WTC11 (cell line): ENCODE data around the gene PPP1R26. TPM values are rescaled to one million over a fixed set of nuclear protein-coding genes. Genes with fewer than 3 reads are reported as not detected.

Source experiments
- ATAC-seq: fragments of 200-7000 bp; cut with Tn5 transposase; 2 replicates; pipeline ENCODE4 v1.10.0; 2021; ENCODE audit warnings: mild to moderate bottlenecking, moderate library complexity
- CTCF ChIA-PET: fragments of 300-600 bp; sonication (Branson Sonifier 250); formaldehyde crosslinking; loops from one replicate; lab custom pipeline; 2021; ENCODE audit warnings: antibody characterized with exemption; lab: Charles Lee
- POLR2A ChIA-PET: fragments of 350-600 bp; sonication (Branson Sonifier 250); formaldehyde crosslinking; loops from one replicate; lab custom pipeline; 2021; ENCODE audit warnings: antibody characterized with exemption; lab: Charles Lee
- DNase-seq: peaks from one replicate; pipeline ENCODE4 v3.0.0; 2021; ENCODE audit warnings: low spot score
- H3K27ac Mint-ChIP-seq: 2 replicates; pipeline ENCODE4 v1.8.0; 2021; ENCODE audit warnings: mixed read lengths
- H3K27me3 Mint-ChIP-seq: 2 replicates; pipeline ENCODE4 v1.8.0; 2021; ENCODE audit warnings: low read depth, mild to moderate bottlenecking, moderate library complexity, mixed read lengths
- H3K36me3 Mint-ChIP-seq: 2 replicates; pipeline ENCODE4 v1.8.0; 2021; ENCODE audit warnings: mixed read lengths
- H3K4me1 Mint-ChIP-seq: 2 replicates; pipeline ENCODE4 v1.8.0; 2022; ENCODE audit warnings: mixed read lengths
- H3K4me3 Mint-ChIP-seq: 2 replicates; pipeline ENCODE4 v1.8.0; 2021; ENCODE audit warnings: mild to moderate bottlenecking, moderate library complexity, mixed read lengths
- H3K9me3 Mint-ChIP-seq: 2 replicates; pipeline ENCODE4 v1.8.0; 2021; ENCODE audit warnings: mixed read lengths
- ATF6 ChIP-seq: sonication (generic); formaldehyde crosslinking; IDR thresholded peaks from 2 replicates; pipeline ENCODE4 v1.8.1; 2023; ENCODE audit warnings: mild to moderate bottlenecking, missing genetic modification reagents
- CBFB ChIP-seq: sonication (generic); formaldehyde crosslinking; IDR thresholded peaks from 2 replicates; pipeline ENCODE4 v1.8.1; 2022; ENCODE audit warnings: mild to moderate bottlenecking, low read depth, missing genetic modification reagents
- EMX1 ChIP-seq: fragments of 250-450 bp; sonication (Bioruptor Pico); IDR thresholded peaks from 2 replicates; pipeline ENCODE4 v1.8.0; 2021; ENCODE audit warnings: mild to moderate bottlenecking
- MYBL2 ChIP-seq: sonication (generic); formaldehyde crosslinking; IDR thresholded peaks from 2 replicates; pipeline ENCODE4 v1.8.1; 2023; ENCODE audit warnings: mild to moderate bottlenecking, moderate library complexity, missing genetic modification reagents
- SOX15 ChIP-seq: fragments of 250-450 bp; sonication (Bioruptor Pico); IDR thresholded peaks from 2 replicates; pipeline ENCODE4 v1.9.0; 2021; ENCODE audit warnings: mild to moderate bottlenecking
- SP1 ChIP-seq: sonication (generic); formaldehyde crosslinking; conservative IDR thresholded peaks from 2 replicates; pipeline ENCODE4 v1.8.1; 2022; ENCODE audit warnings: missing genetic modification reagents
- USF1 ChIP-seq: sonication (generic); formaldehyde crosslinking; IDR thresholded peaks from 2 replicates; pipeline ENCODE4 v1.8.0; 2022; ENCODE audit warnings: mild to moderate bottlenecking, missing genetic modification reagents
- ZNF138 ChIP-seq: sonication (generic); formaldehyde crosslinking; conservative IDR thresholded peaks from 2 replicates; pipeline ENCODE4 v1.8.1; 2022; ENCODE audit warnings: mild to moderate bottlenecking, moderate library complexity, missing genetic modification reagents
- total RNA-seq: library from RNA; stranded (reverse); gene quantifications from 3 replicates; pipeline ENCODE4 v1.2.3, GENCODE V29; 2021
- TF ChIP-seq, protein P1 (sequence below): sonication (generic); formaldehyde crosslinking; IDR thresholded peaks from 2 replicates; pipeline ENCODE4 v1.8.0; 2022; ENCODE audit warnings: mild to moderate bottlenecking, missing genetic modification reagents
- TF ChIP-seq, protein P2 (sequence below): sonication (generic); formaldehyde crosslinking; IDR thresholded peaks from 2 replicates; pipeline ENCODE4 v1.8.1; 2022; ENCODE audit warnings: mild to moderate bottlenecking, moderate library complexity, missing genetic modification reagents
- TF ChIP-seq, protein P3 (sequence below): sonication (generic); formaldehyde crosslinking; IDR thresholded peaks from 2 replicates; pipeline ENCODE4 v1.8.0; 2023; ENCODE audit warnings: missing genetic modification reagents, mild to moderate bottlenecking, borderline replicate concordance
- TF ChIP-seq, protein P4 (sequence below): sonication (generic); formaldehyde crosslinking; IDR thresholded peaks from 2 replicates; pipeline ENCODE4 v1.8.0; 2023; ENCODE audit warnings: missing genetic modification reagents

Gene PPP1R26
- total RNA-seq, 1 experiment from 2014 or later, result 44.4 TPM

DNA sequence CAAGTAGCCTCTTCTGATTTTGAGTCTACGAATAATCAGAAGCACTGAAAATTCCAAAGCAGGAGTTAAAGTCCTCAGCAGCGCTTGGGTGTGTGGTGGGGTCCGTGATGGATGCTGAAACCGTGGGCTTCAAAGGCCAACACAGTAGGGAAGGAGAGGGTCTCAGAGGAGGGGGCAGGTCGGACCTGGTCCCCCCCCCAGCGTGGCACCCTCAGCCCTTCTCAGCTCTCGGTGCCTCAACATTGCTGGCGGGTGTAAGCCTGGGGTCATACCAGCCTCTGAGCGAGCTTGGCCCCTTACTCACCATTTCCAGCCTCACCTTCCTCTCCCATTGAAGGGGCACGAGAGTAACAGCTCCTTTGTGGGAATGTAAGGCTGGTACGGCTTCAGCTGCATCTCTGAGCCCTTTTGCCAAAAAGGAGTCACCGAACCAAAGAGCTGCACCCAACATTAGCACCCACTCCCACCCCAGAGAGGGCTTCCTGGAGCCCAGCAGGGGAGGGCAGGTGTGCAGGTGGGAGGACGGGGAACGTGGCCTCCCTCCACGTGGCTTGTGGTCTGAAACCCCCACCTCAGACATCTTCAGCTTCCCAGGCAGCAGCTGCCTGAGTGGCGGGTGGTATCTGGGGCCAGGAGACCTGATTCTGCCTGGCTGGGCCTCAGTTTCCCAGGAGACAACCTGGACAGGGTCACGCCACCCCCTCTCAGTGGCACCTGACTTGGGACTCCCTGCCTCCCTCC, 34.9 kb downstream of the PPP1R26 start:
- Mint-ChIP-seq H3K27me3 (no peaks in the 10 kb centered on the region), H3K9me3 (peaks cover 4% of the 10 kb centered on the region), H3K36me3 (no peaks in the 10 kb centered on the region), H3K27ac (no peak overlapping the region), H3K4me3 (no peak overlapping the region), H3K4me1 (no peaks in the 10 kb centered on the region)
- ChIA-PET POLR2A (no interaction called here), CTCF (interaction anchor here (1.1 to 1.7 kb wide), 2 partner anchors 10 to 75 kb away, joined by 3 to 7 read pairs; no protein-coding TSS in a partner anchor)
- no peak for TF ChIP-seq ZNF138
- TF ChIP-seq SOX15 (CRISPR knock-in tag), result no peak
- no peak for TF ChIP-seq ATF6 (CRISPR knock-in tag)
- TF ChIP-seq SP1, result no peak
- TF ChIP-seq, protein P1, sequence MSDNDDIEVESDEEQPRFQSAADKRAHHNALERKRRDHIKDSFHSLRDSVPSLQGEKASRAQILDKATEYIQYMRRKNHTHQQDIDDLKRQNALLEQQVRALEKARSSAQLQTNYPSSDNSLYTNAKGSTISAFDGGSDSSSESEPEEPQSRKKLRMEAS, result no peak
- no peak for TF ChIP-seq USF1 (CRISPR knock-in tag)
- TF ChIP-seq EMX1 (CRISPR knock-in tag), result no peak
- TF ChIP-seq, protein P2, sequence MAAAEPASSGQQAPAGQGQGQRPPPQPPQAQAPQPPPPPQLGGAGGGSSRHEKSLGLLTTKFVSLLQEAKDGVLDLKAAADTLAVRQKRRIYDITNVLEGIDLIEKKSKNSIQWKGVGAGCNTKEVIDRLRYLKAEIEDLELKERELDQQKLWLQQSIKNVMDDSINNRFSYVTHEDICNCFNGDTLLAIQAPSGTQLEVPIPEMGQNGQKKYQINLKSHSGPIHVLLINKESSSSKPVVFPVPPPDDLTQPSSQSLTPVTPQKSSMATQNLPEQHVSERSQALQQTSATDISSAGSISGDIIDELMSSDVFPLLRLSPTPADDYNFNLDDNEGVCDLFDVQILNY (CRISPR knock-in tag), result no peak
- TF ChIP-seq, protein P3, sequence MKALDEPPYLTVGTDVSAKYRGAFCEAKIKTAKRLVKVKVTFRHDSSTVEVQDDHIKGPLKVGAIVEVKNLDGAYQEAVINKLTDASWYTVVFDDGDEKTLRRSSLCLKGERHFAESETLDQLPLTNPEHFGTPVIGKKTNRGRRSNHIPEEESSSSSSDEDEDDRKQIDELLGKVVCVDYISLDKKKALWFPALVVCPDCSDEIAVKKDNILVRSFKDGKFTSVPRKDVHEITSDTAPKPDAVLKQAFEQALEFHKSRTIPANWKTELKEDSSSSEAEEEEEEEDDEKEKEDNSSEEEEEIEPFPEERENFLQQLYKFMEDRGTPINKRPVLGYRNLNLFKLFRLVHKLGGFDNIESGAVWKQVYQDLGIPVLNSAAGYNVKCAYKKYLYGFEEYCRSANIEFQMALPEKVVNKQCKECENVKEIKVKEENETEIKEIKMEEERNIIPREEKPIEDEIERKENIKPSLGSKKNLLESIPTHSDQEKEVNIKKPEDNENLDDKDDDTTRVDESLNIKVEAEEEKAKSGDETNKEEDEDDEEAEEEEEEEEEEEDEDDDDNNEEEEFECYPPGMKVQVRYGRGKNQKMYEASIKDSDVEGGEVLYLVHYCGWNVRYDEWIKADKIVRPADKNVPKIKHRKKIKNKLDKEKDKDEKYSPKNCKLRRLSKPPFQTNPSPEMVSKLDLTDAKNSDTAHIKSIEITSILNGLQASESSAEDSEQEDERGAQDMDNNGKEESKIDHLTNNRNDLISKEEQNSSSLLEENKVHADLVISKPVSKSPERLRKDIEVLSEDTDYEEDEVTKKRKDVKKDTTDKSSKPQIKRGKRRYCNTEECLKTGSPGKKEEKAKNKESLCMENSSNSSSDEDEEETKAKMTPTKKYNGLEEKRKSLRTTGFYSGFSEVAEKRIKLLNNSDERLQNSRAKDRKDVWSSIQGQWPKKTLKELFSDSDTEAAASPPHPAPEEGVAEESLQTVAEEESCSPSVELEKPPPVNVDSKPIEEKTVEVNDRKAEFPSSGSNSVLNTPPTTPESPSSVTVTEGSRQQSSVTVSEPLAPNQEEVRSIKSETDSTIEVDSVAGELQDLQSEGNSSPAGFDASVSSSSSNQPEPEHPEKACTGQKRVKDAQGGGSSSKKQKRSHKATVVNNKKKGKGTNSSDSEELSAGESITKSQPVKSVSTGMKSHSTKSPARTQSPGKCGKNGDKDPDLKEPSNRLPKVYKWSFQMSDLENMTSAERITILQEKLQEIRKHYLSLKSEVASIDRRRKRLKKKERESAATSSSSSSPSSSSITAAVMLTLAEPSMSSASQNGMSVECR (CRISPR knock-in tag), result no peak
- TF ChIP-seq MYBL2 (CRISPR knock-in tag), result no peak
- TF ChIP-seq, protein P4, sequence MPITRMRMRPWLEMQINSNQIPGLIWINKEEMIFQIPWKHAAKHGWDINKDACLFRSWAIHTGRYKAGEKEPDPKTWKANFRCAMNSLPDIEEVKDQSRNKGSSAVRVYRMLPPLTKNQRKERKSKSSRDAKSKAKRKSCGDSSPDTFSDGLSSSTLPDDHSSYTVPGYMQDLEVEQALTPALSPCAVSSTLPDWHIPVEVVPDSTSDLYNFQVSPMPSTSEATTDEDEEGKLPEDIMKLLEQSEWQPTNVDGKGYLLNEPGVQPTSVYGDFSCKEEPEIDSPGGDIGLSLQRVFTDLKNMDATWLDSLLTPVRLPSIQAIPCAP (CRISPR knock-in tag), result no peak
- DNase-seq, result peak; percentile 4
- ATAC-seq, result no peak

DNA sequence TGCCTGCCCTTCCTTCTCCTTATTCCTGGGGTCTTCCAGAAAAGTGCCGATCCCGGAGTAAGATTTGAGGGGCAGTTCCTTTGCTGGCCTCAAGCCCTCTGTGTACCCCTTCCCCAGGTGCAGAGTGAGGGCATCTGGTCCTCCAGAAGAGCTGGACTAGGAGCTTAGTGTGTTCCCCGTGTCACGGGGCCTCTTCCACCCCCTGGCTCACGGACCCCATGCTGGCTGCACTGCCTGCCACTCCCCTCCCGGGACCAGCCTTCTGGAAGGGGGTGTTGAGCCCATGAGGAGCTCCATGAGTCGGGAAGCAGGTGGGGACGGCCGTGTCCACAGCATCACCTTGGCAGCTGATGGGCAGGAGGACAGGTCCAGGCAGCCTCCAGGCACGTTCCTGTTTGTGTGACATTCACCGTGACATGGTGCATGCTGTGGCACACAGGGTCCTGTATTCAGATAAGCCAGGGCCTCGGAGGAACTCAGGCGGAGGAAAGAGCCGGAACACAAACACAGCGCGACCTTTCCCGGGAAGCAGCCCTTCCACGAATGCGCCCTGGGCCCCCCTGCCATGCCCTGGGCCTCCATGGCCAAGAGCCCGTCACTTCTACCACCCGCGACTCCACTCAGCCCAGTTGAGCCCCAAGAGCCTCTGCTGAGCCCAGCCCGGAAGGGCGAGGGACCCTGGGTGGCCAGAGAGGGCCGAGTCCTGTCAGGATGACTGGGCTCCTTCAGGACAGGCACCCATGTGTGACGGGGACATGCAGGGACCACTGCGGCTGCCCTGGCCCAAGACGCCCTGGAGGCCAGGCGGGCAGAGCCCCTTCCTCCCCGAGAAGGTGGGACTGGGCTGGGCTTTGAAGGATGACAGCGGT, 35.7 kb downstream of the PPP1R26 start:
- Mint-ChIP-seq H3K4me3 (no peak overlapping the region), H3K27ac (no peak overlapping the region), H3K4me1 (no peaks in the 10 kb centered on the region), H3K27me3 (no peaks in the 10 kb centered on the region), H3K36me3 (no peaks in the 10 kb centered on the region), H3K9me3 (peaks cover 7% of the 10 kb centered on the region)
- ATAC-seq (no peak), DNase-seq (peak; percentile 7)
- POLR2A ChIA-PET, result no interaction called here
- CTCF ChIA-PET, result interaction anchor here (1.1 to 1.7 kb wide), 2 partner anchors 10 to 76 kb away, joined by 3 to 7 read pairs; no protein-coding TSS in a partner anchor
- TF ChIP-seq CBFB (CRISPR knock-in tag), result no peak
